DND-41 (cell line): Measurements from ENCODE around the gene CD52.

Source experiments
- ATAC-seq: fragments of 200-7000 bp; cut with Tn5 transposase; 3 replicates; pipeline ENCODE4 v1.9.1; 2021; ENCODE audit warnings: low read depth; ENCODE audit not compliant: insufficient read depth
- DNase-seq: peaks from one replicate; pipeline ENCODE4 v3.0.0-alpha.2; 2020
- H2AFZ ChIP-seq: 2 replicates; pipeline ENCODE4 v1.6.0; 2012; ENCODE audit warnings: low read depth, low read length
- H3K27ac ChIP-seq: 2 replicates; pipeline ENCODE4 v1.5.1; 2012; ENCODE audit warnings: low read length, inconsistent platforms
- H3K27me3 ChIP-seq: fragments of 200-600 bp; sonication (generic); 2 replicates; pipeline ENCODE4 v1.6.0; 2012; ENCODE audit warnings: low read length, mild to moderate bottlenecking, inconsistent platforms; ENCODE audit not compliant: insufficient read depth, poor library complexity
- H3K36me3 ChIP-seq: 2 replicates; pipeline ENCODE4 v1.5.1; 2012; ENCODE audit warnings: low read length, inconsistent platforms; ENCODE audit not compliant: insufficient read depth
- H3K4me1 ChIP-seq: 2 replicates; pipeline ENCODE4 v1.5.1; 2012; ENCODE audit warnings: mild to moderate bottlenecking, low read length; ENCODE audit not compliant: insufficient read depth
- H3K4me2 ChIP-seq: 2 replicates; pipeline ENCODE4 v1.6.0; 2012; ENCODE audit warnings: mild to moderate bottlenecking, moderate library complexity, low read length, inconsistent platforms; ENCODE audit not compliant: insufficient read depth
- H3K4me3 ChIP-seq, 2 experiments: fragments of 200-600 bp in 1 of 2; shearing (Covaris generic) in 1 of 2; 2 replicates each; pipeline ENCODE4 v1.5.1; 2012 to 2016; ENCODE audit warnings: inconsistent platforms in 2 of 2, low read length in 2 of 2, mild to moderate bottlenecking in 2 of 2, low read depth in 1 of 2, moderate library complexity in 1 of 2
- H3K79me2 ChIP-seq: 2 replicates; pipeline ENCODE4 v1.6.0; 2012; ENCODE audit warnings: low read length, inconsistent platforms; ENCODE audit not compliant: insufficient read depth
- H3K9ac ChIP-seq: 2 replicates; pipeline ENCODE4 v1.6.0; 2012; ENCODE audit warnings: low read depth, mild to moderate bottlenecking, inconsistent platforms, low read length, moderate library complexity
- H3K9me3 ChIP-seq: 2 replicates; pipeline ENCODE4 v1.5.1; 2012; ENCODE audit warnings: low read length, moderate library complexity, mild to moderate bottlenecking, inconsistent platforms; ENCODE audit not compliant: insufficient read depth, severe bottlenecking
- H4K20me1 ChIP-seq: 2 replicates; pipeline ENCODE4 v1.6.0; 2012; ENCODE audit warnings: low read length; ENCODE audit not compliant: insufficient read depth
- EZH2 ChIP-seq: IDR thresholded peaks from 3 replicates; pipeline ENCODE4 v1.6.1; 2012; ENCODE audit warnings: borderline replicate concordance, low read depth, mild to moderate bottlenecking, moderate library complexity, low read length, inconsistent platforms; ENCODE audit not compliant: severe bottlenecking
- TF ChIP-seq, protein P1 (sequence below): IDR thresholded peaks from 2 replicates; pipeline ENCODE4 v1.5.1; 2012; ENCODE audit warnings: borderline replicate concordance, low read length, moderate library complexity, mild to moderate bottlenecking; ENCODE audit not compliant: poor library complexity, severe bottlenecking; ENCODE audit errors: extremely low read depth

The CD52 gene

DNA sequence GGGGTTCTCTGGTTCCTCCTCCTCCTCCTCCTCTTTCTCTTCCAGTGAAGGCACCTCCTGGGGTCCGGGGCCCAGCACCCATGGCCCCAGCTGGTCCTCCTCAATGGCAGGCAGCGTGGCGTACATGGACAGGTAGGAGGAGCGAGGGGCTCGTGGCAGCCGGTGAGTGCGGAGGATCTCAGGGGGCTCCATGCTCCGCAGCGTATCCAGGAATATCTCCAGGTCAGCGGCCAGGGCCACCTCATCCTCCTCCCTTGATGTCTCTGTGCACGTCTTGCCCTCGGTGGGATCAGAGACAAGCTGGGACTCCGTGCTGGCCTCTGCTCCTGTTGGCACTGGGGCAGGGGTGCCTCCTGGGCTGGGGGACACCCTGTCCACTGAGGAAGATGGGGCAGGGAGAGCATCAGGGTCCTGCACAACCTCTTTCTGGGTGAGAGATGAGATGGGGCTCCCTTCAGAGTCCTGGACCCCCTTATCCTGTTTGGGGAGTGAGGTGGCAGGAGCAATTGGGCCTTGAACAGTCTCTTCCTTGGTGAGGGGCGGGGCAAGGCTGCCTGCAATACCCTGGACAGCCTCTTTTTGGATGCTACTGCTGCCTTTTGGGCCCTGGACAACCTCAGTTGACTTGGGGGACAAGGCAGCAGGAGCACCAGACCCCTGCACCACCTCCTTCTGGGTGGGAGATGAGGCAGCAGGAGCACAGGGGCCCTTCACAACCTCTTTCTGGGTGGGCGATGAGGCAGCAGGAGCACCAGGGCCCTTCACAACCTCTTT, 26.6 kb downstream of the CD52 start:
- H4K20me1 ChIP-seq: no peaks in the 10 kb centered on the region
- no peak for DNase-seq
- no peak overlapping the region for H2AFZ ChIP-seq
- H3K36me3 ChIP-seq: no peaks in the 10 kb centered on the region
- no peaks in the 10 kb centered on the region for H3K4me1 ChIP-seq
- H3K27me3 ChIP-seq: no peaks in the 10 kb centered on the region
- H3K4me2 ChIP-seq: no peak overlapping the region
- no peak for TF ChIP-seq EZH2
- H3K9me3 ChIP-seq: no peaks in the 10 kb centered on the region
- H3K27ac ChIP-seq: no peak overlapping the region
- no peak overlapping the region for H3K4me3 ChIP-seq
- ATAC-seq: no peak
- H3K9ac ChIP-seq: no peak overlapping the region
- H3K79me2 ChIP-seq: no peaks in the 10 kb centered on the region

DNA sequence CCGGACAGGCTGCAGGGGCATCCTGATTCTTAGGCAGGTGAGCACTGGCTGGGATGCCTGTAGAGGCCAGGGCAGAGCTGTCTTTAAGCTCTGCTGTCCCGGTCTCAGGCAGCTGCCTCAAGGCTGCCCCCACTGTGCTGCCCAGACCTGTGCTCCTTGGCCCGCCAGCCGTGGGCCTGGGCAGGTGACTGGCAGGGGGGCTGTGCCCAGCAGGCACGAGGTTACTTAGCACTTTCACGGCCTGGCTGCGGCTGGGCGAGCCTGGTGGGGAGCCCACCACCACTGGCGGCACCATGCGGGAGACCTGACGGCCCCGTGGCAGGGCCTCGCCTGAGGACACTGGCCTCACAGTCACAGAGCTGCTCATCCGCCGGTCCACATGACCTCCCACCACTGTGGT, 28.0 kb downstream of the CD52 start:
- H4K20me1 ChIP-seq: no peaks in the 10 kb centered on the region
- H3K27ac ChIP-seq: no peak overlapping the region
- H3K9me3 ChIP-seq: no peaks in the 10 kb centered on the region
- H3K9ac ChIP-seq: no peak overlapping the region
- H3K79me2 ChIP-seq: no peaks in the 10 kb centered on the region
- no peaks in the 10 kb centered on the region for H3K36me3 ChIP-seq
- DNase-seq (no peak), ATAC-seq (no peak)
- no peaks in the 10 kb centered on the region for H3K27me3 ChIP-seq
- no peak overlapping the region for H3K4me2 ChIP-seq
- no peaks in the 10 kb centered on the region for H3K4me1 ChIP-seq
- no peak overlapping the region for H2AFZ ChIP-seq
- TF ChIP-seq EZH2: no peak
- TF ChIP-seq, protein P1, sequence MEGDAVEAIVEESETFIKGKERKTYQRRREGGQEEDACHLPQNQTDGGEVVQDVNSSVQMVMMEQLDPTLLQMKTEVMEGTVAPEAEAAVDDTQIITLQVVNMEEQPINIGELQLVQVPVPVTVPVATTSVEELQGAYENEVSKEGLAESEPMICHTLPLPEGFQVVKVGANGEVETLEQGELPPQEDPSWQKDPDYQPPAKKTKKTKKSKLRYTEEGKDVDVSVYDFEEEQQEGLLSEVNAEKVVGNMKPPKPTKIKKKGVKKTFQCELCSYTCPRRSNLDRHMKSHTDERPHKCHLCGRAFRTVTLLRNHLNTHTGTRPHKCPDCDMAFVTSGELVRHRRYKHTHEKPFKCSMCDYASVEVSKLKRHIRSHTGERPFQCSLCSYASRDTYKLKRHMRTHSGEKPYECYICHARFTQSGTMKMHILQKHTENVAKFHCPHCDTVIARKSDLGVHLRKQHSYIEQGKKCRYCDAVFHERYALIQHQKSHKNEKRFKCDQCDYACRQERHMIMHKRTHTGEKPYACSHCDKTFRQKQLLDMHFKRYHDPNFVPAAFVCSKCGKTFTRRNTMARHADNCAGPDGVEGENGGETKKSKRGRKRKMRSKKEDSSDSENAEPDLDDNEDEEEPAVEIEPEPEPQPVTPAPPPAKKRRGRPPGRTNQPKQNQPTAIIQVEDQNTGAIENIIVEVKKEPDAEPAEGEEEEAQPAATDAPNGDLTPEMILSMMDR: no peak
- H3K4me3 ChIP-seq: no peak overlapping the region

DNA sequence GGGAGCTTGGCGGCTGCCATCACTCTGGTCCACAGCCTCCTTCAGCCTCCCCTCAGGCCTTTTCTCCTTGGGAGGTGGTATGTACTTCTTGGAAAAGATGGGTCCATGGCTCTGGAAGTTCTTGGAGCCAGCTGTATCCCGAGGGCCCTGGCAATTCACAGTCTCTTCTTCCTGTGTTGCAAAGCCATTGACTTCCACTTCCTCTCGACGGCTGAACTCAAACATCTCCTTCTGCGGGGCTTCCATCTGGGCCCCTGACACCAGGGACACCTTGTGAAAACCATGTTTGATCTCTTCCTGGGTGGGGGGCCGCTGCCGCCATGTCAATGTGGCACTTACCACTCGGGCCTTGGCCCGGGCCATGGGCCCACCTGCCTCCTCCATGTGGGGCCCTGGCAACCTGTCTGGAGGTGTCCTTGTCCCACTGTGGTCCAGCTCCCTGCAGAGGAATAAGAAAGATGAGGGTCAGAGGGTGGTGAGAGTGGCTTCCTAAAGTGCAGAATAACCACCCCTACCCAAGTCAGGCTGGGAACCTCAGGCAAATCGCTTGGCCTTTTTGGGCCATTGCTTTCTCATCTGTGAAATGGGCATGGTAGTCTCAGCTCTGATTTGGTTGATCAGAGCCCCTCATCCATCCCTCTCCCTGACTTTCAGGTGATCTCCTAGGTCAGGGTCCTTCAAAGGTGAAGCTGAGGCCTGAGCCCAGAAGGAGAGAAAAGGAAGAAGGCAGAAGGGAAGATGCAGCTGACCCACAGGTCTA, 28.7 kb downstream of the CD52 start:
- no peaks in the 10 kb centered on the region for H3K27me3 ChIP-seq
- no peaks in the 10 kb centered on the region for H3K79me2 ChIP-seq
- no peak for DNase-seq
- no peak for ATAC-seq
- H4K20me1 ChIP-seq: no peaks in the 10 kb centered on the region
- H2AFZ ChIP-seq: no peak overlapping the region
- H3K9ac ChIP-seq: no peak overlapping the region
- H3K27ac ChIP-seq: no peak overlapping the region
- no peak overlapping the region for H3K4me3 ChIP-seq
- H3K4me1 ChIP-seq: no peaks in the 10 kb centered on the region
- TF ChIP-seq, protein P1: no peak
- TF ChIP-seq EZH2: no peak
- H3K4me2 ChIP-seq: no peak overlapping the region
- H3K9me3 ChIP-seq: no peaks in the 10 kb centered on the region
- no peaks in the 10 kb centered on the region for H3K36me3 ChIP-seq
